ENCODE results near the gene ZP1.

Gene ZP1

DNA sequence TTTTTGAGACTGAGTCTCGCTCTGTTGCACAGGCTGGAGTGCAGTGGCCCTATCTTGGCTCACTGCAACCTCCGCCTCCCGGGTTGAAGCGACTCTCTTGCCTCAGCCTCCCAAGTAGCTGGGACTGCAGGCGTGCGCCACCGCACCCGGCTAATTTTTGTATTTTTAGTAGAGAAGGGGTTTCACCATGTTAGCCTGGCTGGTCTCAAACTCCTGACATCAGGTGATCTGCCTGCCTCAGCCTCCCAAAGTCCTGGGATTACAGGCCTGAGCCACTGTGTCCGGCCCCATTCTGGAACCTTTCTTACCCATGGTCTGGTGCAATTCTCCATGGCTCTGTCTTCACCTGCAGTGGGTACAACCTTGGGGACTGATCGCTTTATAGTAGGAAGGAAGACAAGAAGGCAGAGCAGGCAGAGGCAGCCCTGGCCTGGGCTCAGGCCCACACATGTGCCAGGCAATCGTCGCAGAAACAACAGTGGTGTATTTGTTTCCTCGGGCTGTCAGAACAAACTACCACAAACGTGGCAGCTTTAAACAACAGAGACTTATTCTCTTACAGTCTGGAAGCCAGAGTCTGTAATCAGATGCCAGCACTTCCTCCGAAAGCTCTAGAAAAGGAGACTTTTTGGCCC lies 7.6 kb upstream of the ZP1 start:
- no peak for DNase-seq

DNA sequence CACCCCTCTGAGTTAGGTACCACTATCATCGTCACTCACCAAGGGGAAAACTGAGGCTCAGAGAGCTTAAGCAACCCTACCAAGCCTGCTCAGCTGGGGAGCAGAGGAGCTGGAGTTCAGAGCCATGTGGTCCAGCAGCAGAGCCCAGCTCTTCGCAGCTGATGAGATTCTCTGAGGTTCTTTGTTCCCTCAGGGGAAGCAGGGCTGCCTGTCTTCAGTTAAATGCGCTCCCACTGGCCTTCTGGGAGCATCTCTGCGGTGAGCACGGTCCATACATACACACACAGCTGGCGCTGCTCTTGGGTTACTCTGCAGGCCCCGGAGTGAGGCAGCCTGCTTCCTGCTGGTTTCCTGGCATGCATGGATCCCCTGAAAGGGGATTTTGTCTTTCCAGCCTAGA lies 6.4 kb upstream of the ZP1 start:
- DNase-seq, result no peak

DNA sequence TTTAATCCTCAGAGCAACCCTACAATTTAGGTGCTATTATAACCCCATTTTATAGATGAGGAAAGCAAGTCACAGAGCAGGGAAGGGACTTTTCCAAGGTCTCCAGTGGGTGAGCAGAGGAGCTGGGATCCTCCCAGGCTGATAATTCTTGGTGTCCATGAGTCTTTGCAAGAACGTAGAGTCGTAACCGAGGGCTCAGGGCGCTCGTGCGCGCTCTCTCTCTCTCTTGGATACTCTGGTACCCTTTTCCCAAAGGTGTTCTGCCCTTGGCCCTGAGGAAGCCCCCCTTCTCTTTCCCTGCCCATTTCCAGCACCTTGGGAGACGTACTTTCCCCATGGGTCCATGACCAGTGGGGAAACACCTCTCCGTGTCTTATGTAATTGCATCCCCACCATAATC lies 5.2 kb upstream of the ZP1 start:
- no peak for DNase-seq

GRCh38 chr11:60863550-60864521 lies 3.5 kb upstream of the ZP1 start:
- no peak for DNase-seq

GRCh38 chr11:60864856-60865513 lies 2.4 kb upstream of the ZP1 start:
- no peak for DNase-seq

- no peak for DNase-seq
These were observed 734 bp downstream of the ZP1 start for GRCh38 chr11:60867871-60868681.

DNA sequence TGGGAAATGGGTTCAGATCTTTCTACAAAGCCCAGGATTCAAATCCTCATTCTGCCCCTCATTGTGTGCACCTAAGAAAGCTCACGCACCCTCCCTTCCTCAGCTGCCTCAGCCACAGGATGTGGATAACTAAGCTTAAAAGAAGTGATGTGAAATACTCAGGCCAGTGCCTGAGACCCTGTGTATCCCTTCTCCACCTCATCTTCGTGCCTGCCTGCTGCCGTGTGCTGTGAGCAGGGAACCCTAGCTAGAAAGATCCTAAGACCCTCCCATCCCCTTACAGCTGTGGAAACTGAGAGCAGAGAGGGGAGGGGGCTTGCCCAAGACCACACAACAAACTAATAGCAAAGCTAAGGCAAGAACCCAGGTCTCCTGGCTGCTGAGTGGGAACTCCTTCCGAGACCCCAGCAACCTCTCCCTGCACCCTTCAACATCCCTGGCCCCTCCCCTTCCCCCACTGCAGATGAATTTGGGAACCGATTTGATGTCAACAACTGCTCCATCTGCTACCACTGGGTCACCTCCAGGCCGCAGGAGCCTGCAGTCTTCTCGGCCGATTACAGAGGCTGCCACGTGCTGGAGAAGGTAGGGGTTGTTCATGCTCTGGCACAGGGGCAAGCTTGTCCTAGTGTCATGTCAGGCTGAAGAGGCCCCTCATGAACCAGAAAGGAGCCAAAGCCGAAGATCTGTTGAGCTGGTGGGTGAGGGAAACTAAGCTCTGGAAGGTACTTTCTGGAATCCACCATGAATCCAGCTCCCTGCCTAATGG lies 1.5 kb downstream of the ZP1 start:
- no peak for DNase-seq

DNA sequence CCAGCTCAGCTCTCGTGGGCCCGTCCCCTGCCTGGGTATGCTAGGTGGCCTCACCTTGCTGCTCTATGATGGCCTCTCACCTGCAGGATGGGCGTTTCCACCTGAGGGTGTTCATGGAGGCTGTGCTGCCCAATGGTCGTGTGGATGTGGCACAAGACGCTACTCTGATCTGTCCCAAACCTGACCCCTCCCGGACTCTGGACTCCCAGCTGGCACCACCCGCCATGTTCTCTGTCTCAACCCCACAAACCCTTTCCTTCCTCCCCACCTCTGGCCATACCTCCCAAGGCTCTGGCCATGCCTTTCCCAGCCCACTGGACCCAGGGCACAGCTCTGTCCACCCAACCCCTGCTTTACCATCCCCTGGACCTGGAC lies 2.1 kb downstream of the ZP1 start:
- DNase-seq, result no peak

DNA sequence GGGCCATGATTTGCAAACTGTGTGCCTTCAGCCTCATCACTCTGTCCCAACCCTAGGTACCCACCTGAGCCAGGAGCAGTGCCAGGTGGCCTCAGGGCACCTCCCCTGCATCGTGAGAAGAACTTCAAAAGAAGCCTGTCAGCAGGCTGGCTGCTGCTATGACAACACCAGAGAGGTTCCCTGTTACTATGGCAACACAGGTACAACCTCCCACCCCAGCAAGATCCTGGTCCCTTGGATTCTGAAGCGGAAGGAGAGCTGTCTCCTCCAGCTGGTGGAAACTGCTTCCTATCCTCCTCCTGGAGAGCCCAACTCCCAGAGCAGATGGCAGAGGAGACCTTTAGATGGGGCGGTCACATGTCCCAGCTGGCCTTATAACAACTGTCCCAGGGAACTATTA lies 2.9 kb downstream of the ZP1 start:
- no peak for DNase-seq

DNA sequence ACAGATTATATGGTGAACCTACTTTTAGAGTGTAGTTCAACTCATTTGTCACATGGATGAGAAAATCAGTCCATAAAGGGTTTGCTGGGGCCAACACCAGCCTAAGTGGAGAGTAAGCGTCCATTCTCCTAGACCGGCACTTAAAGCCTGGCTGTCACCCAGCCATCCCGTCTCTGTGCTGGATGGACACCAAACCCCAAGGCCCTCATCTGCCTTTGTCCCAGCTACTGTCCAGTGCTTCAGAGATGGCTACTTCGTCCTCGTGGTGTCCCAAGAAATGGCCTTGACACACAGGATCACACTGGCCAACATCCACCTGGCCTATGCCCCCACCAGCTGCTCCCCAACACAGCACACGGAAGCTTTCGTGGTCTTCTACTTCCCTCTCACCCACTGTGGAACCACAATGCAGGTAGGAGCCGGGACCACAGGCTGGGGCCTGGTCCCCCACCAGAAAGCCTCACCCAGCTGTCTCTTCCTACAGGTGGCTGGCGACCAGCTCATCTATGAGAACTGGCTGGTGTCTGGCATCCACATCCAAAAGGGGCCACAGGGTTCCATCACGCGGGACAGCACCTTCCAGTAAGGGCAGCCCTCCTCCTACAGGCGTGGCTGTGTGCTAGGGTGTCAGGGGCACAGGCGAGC lies 3.5 kb downstream of the ZP1 start:
- no peak for DNase-seq

- DNase-seq, result no peak
These were observed 4.2 kb downstream of the ZP1 start for GRCh38 chr11:60871378-60872061.

- DNase-seq, result no peak
These were observed 5.0 kb downstream of the ZP1 start for GRCh38 chr11:60872124-60872960.

- no peak for DNase-seq
These were observed 5.7 kb downstream of the ZP1 start for GRCh38 chr11:60872961-60873524.

GRCh38 chr11:60873533-60873932 lies 6.2 kb downstream of the ZP1 start:
- DNase-seq, result no peak

- no peak for DNase-seq
These were observed 7.4 kb downstream of the ZP1 start for GRCh38 chr11:60874421-60875365.

GRCh38 chr11:60875366-60876167 lies 8.2 kb downstream of the ZP1 start:
- DNase-seq, result no peak

DNA sequence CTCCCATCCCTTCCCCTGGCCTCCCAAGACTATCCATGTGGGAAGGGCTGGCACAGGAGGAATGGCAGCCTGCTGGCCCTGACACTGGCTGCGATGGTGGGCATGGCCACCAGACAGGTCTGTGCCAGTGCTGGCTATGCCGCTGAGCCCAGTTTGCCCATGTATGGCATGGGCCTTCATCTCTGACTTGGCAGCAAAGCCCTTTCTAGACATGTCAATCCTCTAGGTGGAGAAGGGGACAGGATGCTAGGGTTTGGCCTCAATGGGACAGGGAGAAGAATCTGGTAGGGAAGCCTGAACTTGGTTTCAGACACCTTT lies 8.8 kb downstream of the ZP1 start:
- no peak for DNase-seq

Data from stimulated activated CD4-positive, alpha-beta T cell treated with anti-CD3 and anti-CD28 coated beads, Interleukin-4, amount 100 ng/mL, for 1 hour (primary cell).